CD4-positive, alpha-beta T cell treated with Interleukin-2 at 100 ng/mL for 4 hours (primary cell): Measurements from ENCODE around the gene AIM2.
A peak's percentile ranks its signal among the peaks of the same experiment; 100 is the strongest.

Source experiments
- DNase-seq: peaks from one replicate; pipeline ENCODE4 v3.0.0-alpha.2; 2020; ENCODE audit warnings: low spot score

Gene AIM2

DNA sequence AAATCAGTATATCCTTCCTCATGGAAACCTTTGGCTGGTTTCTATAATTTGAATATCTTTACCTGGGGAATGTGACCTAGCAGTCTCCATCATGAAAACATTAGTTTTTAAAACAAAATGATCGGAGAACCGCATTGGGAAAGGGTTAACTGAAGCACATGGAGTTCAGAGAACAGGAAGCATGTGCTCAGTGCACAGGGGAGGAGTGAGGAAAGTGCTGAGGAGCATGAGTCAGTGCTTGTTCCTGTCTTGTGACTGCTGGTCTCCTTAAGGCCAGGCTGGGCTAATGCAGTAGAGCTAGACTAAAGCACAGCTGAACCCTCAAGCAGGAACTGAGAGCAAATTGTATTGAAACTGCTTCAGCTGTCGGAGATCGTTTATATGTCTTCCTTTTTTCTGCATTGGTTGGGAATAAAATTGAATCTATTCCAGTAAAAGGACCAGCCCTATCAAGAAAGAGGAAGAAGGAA, 61.1 kb downstream of the AIM2 start:
- peak; percentile 85 for DNase-seq

DNA sequence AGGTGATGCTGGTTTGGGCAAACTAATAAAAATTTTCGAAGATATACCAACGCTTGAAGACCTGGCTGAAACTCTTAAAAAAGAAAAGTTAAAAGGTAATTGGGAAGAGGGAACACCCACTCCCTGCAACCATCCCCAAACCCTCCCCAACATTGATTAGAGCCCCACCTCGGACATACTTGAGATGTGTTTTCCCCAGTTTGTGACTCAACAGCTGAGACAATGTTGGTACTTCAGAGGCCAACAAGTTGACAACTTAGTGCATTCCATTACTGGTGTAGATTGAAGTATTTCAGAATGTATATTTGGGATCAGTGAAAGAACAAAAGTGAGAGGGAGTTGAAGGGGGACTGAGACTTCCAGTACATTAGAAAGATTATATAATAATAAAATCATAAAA, 61.7 kb downstream of the AIM2 start:
- no peak for DNase-seq

DNA sequence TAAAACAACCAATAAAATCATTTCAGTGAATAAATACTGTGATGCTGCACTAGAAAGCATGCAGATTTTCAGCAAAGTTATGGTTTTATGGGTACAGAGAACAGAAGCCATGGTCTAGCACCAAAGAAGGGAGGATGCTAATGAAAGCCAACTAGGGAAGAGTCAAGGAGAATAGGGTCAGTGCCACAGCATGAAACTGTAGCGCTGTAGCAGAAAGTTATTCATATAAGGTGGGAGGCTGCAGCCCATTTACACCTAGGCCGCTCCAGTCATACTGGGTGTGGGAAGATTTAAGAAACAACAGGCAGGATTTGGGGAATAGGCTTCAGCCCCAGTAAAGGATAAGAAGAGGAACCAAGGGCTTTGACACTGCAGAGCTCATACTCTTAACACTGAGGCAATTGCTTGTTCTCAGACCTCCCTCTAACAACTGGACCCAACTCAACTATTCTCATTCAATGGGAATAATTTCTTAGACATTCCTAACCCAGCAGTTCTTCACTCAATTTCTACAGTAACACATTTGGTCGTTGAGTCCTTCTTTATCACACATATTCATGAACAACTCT, 62.5 kb downstream of the AIM2 start:
- no peak for DNase-seq

DNA sequence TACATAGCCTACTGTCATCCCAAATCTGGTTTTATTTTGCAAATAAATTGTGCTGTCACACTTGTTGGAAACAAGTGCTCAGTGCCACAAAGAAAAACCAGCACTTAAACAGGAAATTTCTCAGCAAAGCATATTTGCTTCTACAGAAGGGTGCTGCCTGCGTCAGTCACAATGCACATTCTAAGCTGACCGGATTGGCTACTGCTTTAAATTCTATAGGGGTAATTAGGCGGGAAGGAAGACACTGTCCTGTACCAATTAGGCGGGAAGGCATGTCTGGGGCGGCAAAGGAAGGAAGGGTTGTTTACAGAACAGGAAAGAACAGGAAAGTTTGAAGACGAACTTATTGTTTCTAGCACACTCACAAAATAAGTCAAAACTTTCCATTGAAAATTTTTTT, 64.1 kb downstream of the AIM2 start:
- peak; percentile 72 for DNase-seq
